ENCODE measurements around the gene GHRHR.

GHRHR gene

GRCh38 chr7:31017032-31017675, 53.4 kb downstream of the GHRHR start:
- DNase-seq, result no peak

- DNase-seq, result no peak
Measured at GRCh38 chr7:31017721-31018120, 54.0 kb downstream of the GHRHR start.

GRCh38 chr7:31019509-31019908, 55.8 kb downstream of the GHRHR start:
- DNase-seq, result no peak

GRCh38 chr7:31020161-31020560, 56.4 kb downstream of the GHRHR start:
- no peak for DNase-seq

GRCh38 chr7:31020652-31021051, 56.9 kb downstream of the GHRHR start:
- no peak for DNase-seq

- DNase-seq, result no peak
Measured at GRCh38 chr7:31022117-31022516, 58.4 kb downstream of the GHRHR start.

GRCh38 chr7:31022726-31023125, 59.0 kb downstream of the GHRHR start:
- DNase-seq, result no peak

DNA sequence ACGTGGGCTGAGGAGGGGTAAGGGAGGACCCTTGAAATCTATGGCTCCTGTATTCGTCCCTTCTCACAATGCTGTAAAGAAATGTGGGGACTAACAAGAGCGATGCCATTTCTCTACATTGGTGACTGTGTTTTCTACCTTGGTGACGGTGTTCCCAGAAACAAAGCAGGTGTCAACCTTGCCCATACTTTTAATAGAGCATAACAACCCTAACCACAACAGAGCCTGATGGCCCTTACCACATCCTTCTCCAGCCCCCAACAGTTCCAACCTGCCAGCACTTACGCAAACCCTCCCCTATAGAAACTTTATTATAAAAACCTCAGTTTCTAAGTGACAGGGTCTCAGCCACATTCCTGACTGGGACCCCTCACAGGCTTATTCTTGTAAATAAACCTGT, 60.1 kb downstream of the GHRHR start:
- no peak for DNase-seq

GRCh38 chr7:31027161-31027965, 63.6 kb downstream of the GHRHR start:
- no peak for DNase-seq

DNA sequence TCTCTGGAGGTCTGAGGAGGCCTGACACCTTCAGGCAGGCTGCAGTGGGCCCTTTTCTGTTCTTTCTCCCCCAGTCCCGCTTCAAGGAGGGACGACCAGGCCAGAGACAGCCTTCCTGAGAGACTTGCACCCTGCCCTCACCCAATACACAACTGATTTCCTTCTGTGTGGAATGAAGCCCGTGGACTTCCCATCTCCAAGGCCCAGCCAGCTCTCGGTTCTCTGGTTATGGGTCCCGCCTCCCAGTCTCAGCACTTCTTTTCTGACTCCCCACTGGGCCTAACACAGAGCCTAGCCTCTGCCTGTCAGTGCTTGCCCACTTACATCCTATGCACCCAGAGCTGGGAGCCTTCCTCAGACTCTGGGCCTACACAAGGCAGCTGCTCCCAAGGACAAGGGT, 64.3 kb downstream of the GHRHR start:
- DNase-seq, result no peak

DNA sequence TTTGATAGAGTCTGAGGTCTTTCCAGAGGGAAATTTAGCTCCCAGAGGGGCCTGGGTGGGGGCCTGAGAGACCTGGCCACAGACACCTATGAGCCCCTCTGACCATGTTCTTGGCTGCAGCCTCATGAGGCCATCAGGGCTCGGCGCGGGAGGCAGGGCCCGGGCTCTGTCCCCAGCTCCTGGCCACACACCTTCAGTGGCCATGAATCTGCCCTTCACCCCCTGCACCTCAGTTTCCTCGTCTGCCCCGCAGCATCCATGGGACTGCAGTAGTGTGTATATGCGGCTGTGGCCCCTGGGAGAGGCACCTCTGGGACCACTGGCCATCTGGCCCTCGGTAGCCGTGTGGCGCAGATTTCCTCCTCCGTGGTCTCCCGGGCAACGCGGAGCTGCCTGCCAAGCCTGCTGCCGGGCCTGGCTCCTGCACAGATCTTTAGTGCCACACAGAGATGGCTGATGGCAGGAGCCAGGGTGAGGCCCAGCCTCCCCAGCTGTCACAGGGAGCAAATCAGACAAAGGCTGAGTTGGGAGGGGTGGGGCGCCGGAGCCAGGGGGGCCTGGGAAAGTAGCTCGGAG, 64.8 kb downstream of the GHRHR start:
- no peak for DNase-seq
